WTC11 (cell line): ENCODE data around the gene MON1A. TPM values are rescaled to one million over a fixed set of nuclear protein-coding genes. Genes with fewer than 3 reads are reported as not detected.

Experiments
- ATAC-seq: fragments of 200-7000 bp; cut with Tn5 transposase; 2 replicates; pipeline ENCODE4 v1.10.0; 2021; ENCODE audit warnings: mild to moderate bottlenecking, moderate library complexity
- CTCF ChIA-PET: fragments of 300-600 bp; sonication (Branson Sonifier 250); formaldehyde crosslinking; loops from one replicate; lab custom pipeline; 2021; ENCODE audit warnings: antibody characterized with exemption; lab: Charles Lee
- POLR2A ChIA-PET: fragments of 350-600 bp; sonication (Branson Sonifier 250); formaldehyde crosslinking; loops from one replicate; lab custom pipeline; 2021; ENCODE audit warnings: antibody characterized with exemption; lab: Charles Lee
- DNase-seq: peaks from one replicate; pipeline ENCODE4 v3.0.0; 2021; ENCODE audit warnings: low spot score
- H3K27ac Mint-ChIP-seq: 2 replicates; pipeline ENCODE4 v1.8.0; 2021; ENCODE audit warnings: mixed read lengths
- H3K27me3 Mint-ChIP-seq: 2 replicates; pipeline ENCODE4 v1.8.0; 2021; ENCODE audit warnings: low read depth, mild to moderate bottlenecking, moderate library complexity, mixed read lengths
- H3K36me3 Mint-ChIP-seq: 2 replicates; pipeline ENCODE4 v1.8.0; 2021; ENCODE audit warnings: mixed read lengths
- H3K4me1 Mint-ChIP-seq: 2 replicates; pipeline ENCODE4 v1.8.0; 2022; ENCODE audit warnings: mixed read lengths
- H3K4me3 Mint-ChIP-seq: 2 replicates; pipeline ENCODE4 v1.8.0; 2021; ENCODE audit warnings: mild to moderate bottlenecking, moderate library complexity, mixed read lengths
- H3K9me3 Mint-ChIP-seq: 2 replicates; pipeline ENCODE4 v1.8.0; 2021; ENCODE audit warnings: mixed read lengths
- ATF1 ChIP-seq: sonication (generic); formaldehyde crosslinking; IDR thresholded peaks from 2 replicates; pipeline ENCODE4 v1.8.1; 2023; ENCODE audit warnings: mild to moderate bottlenecking, moderate library complexity, missing genetic modification reagents
- CREB1 ChIP-seq: sonication (generic); formaldehyde crosslinking; IDR thresholded peaks from 2 replicates; pipeline ENCODE4 v1.8.0; 2023; ENCODE audit warnings: mild to moderate bottlenecking, missing genetic modification reagents
- CREM ChIP-seq: sonication (generic); formaldehyde crosslinking; IDR thresholded peaks from 2 replicates; pipeline ENCODE4 v1.8.1; 2022; ENCODE audit warnings: mild to moderate bottlenecking, missing genetic modification reagents, moderate library complexity
- E2F5 ChIP-seq: sonication (generic); formaldehyde crosslinking; IDR thresholded peaks from 2 replicates; pipeline ENCODE4 v1.8.1; 2022; ENCODE audit warnings: mild to moderate bottlenecking, moderate library complexity, missing genetic modification reagents
- ESRRA ChIP-seq: sonication (generic); formaldehyde crosslinking; IDR thresholded peaks from 2 replicates; pipeline ENCODE4 v1.8.1; 2022; ENCODE audit warnings: mild to moderate bottlenecking, missing genetic modification reagents, borderline replicate concordance
- ETV6 ChIP-seq: sonication (generic); formaldehyde crosslinking; IDR thresholded peaks from 2 replicates; pipeline ENCODE4 v1.8.1; 2022; ENCODE audit warnings: mild to moderate bottlenecking, missing genetic modification reagents
- FOXK1 ChIP-seq: sonication (generic); formaldehyde crosslinking; IDR thresholded peaks from 2 replicates; pipeline ENCODE4 v1.8.0; 2022; ENCODE audit warnings: mild to moderate bottlenecking, moderate library complexity, missing genetic modification reagents
- IRF1 ChIP-seq: sonication (generic); formaldehyde crosslinking; IDR thresholded peaks from 2 replicates; pipeline ENCODE4 v1.8.0; 2023; ENCODE audit warnings: missing genetic modification reagents
- MXD4 ChIP-seq: fragments of 250-450 bp; sonication (Bioruptor Pico); IDR thresholded peaks from 2 replicates; pipeline ENCODE4 v1.8.0; 2021; ENCODE audit warnings: mild to moderate bottlenecking, moderate library complexity, borderline replicate concordance
- NFATC4 ChIP-seq: fragments of 250-450 bp; sonication (Bioruptor Pico); IDR thresholded peaks from 2 replicates; pipeline ENCODE4 v1.9.0; 2021; ENCODE audit warnings: mild to moderate bottlenecking
- PRDM15 ChIP-seq: sonication (generic); formaldehyde crosslinking; IDR thresholded peaks from 2 replicates; pipeline ENCODE4 v1.8.0; 2022; ENCODE audit warnings: missing genetic modification reagents
- PREB ChIP-seq: sonication (generic); formaldehyde crosslinking; IDR thresholded peaks from 2 replicates; pipeline ENCODE4 v1.8.1; 2022; ENCODE audit warnings: mild to moderate bottlenecking, missing genetic modification reagents, moderate library complexity, borderline replicate concordance
- PRRX2 ChIP-seq: fragments of 250-450 bp; sonication (Bioruptor Pico); IDR thresholded peaks from 2 replicates; pipeline ENCODE4 v1.8.0; 2021; ENCODE audit warnings: mild to moderate bottlenecking
- TP53 ChIP-seq: sonication (generic); formaldehyde crosslinking; IDR thresholded peaks from 2 replicates; pipeline ENCODE4 v1.8.1; 2023; ENCODE audit warnings: mild to moderate bottlenecking, missing genetic modification reagents
- USF2 ChIP-seq: sonication (generic); formaldehyde crosslinking; IDR thresholded peaks from 2 replicates; pipeline ENCODE4 v1.8.1; 2023; ENCODE audit warnings: mild to moderate bottlenecking, missing genetic modification reagents, moderate library complexity
- ZNF121 ChIP-seq: sonication (generic); formaldehyde crosslinking; IDR thresholded peaks from 2 replicates; pipeline ENCODE4 v1.8.0; 2023; ENCODE audit warnings: missing genetic modification reagents
- ZNF138 ChIP-seq: sonication (generic); formaldehyde crosslinking; conservative IDR thresholded peaks from 2 replicates; pipeline ENCODE4 v1.8.1; 2022; ENCODE audit warnings: mild to moderate bottlenecking, moderate library complexity, missing genetic modification reagents
- ZNF532 ChIP-seq: fragments of 250-450 bp; sonication (Bioruptor Pico); IDR thresholded peaks from 2 replicates; pipeline ENCODE4 v1.9.0; 2021; ENCODE audit warnings: mild to moderate bottlenecking, borderline replicate concordance
- total RNA-seq: library from RNA; stranded (reverse); gene quantifications from 3 replicates; pipeline ENCODE4 v1.2.3, GENCODE V29; 2021

The MON1A gene
- total RNA-seq, 1 experiment from 2014 or later, result 8.6 TPM

- no peak overlapping the region for H3K4me3 Mint-ChIP-seq
- H3K27ac Mint-ChIP-seq, result no peak overlapping the region
- no peak for DNase-seq
- H3K36me3 Mint-ChIP-seq, result no peaks in the 10 kb centered on the region
- H3K9me3 Mint-ChIP-seq, result no peaks in the 10 kb centered on the region
- POLR2A ChIA-PET, result no interaction called here
- no peak for ATAC-seq
- no peak for TF ChIP-seq ETV6 (CRISPR knock-in tag)
- no peak for TF ChIP-seq FOXK1 (CRISPR knock-in tag)
- no peak for TF ChIP-seq USF2 (CRISPR knock-in tag)
- TF ChIP-seq NFATC4 (CRISPR knock-in tag), result no peak
- no peak for TF ChIP-seq ESRRA (CRISPR knock-in tag)
- no peak for TF ChIP-seq ZNF121 (CRISPR knock-in tag)
- no peak for TF ChIP-seq PRDM15 (CRISPR knock-in tag)
- TF ChIP-seq CREM (CRISPR knock-in tag), result no peak
- TF ChIP-seq TP53, result no peak
- no peak for TF ChIP-seq ZNF532 (CRISPR knock-in tag)
- TF ChIP-seq PREB (CRISPR knock-in tag), result no peak
- no peak for TF ChIP-seq IRF1 (CRISPR knock-in tag)
- TF ChIP-seq E2F5 (CRISPR knock-in tag), result no peak
- TF ChIP-seq MXD4 (CRISPR knock-in tag), result no peak
- TF ChIP-seq PRRX2 (CRISPR knock-in tag), result no peak
- TF ChIP-seq ZNF138, result no peak
- TF ChIP-seq ATF1 (CRISPR knock-in tag), result no peak
- TF ChIP-seq CREB1 (CRISPR knock-in tag), result no peak
- peaks cover 11% of the 10 kb centered on the region for H3K27me3 Mint-ChIP-seq
- peaks cover 32% of the 10 kb centered on the region for H3K4me1 Mint-ChIP-seq
- CTCF ChIA-PET, result interaction anchor here (1.4 to 7.5 kb wide), 12 partner anchors 8 to 349 kb away, joined by 3 to 115 read pairs (median 16); partner anchors contain the start of genes CAMKV, INKA1 and MON1A
These were observed 18.0 kb downstream of the MON1A start for GRCh38 chr3:49911611-49912010.
